ENCODE measurements around the gene AHCTF1. TPM values are rescaled to one million over a fixed set of nuclear protein-coding genes. Genes with fewer than 3 reads are reported as not detected.

Gene AHCTF1
- total and polyA plus RNA-seq, 2 donors (not counting 3 experiments of a cell fraction or from before 2014, with no cell fraction given): 5.5 to 32.1 TPM

- ChIA-PET CTCF (interaction anchor here (0.6 to 2.8 kb wide), 19 partner anchors 11 to 401 kb away, joined by 3 to 27 read pairs (median 3); no protein-coding TSS in a partner anchor), POLR2A (interaction anchor here (0.7 kb wide), 1 partner anchor 13 kb away, joined by 3 read pairs; no protein-coding TSS in a partner anchor)
- DNase-seq (ENCODE audit: low read depth, low spot score): no peak
- no peaks in the 10 kb centered on the region for H4K20me1 ChIP-seq (replicated peaks; ENCODE audit: control insufficient read depth, extremely low read depth, insufficient read depth, low read length)
- H3K9me1 ChIP-seq (replicated peaks; ENCODE audit: control insufficient read depth, extremely low read depth, insufficient read depth, low read length): no peaks in the 10 kb centered on the region
- no TSS peak for BruUV-seq (replicated peaks)
- no peaks in the 10 kb centered on the region for H3K4me1 ChIP-seq (ENCODE audit: control insufficient read depth, extremely low read depth, insufficient read depth, low read length)
- FAIRE-seq: no peak
- H3K4me3 ChIP-seq (replicated peaks in 1 of 3; ENCODE audit: insufficient read depth in 1 of 3, low read depth in 1 of 3, low read length in 3 of 3): no peak overlapping the region
- TF ChIP-seq GATA2 (IDR thresholded peaks at IDR 0.05; ENCODE audit: insufficient read depth, insufficient read length, low read depth, low read length) (no peak), POLR2AphosphoS5 (IDR thresholded peaks at IDR 0.05; ENCODE audit: insufficient read depth, low read depth, low read length) (no peak)
- H3K79me2 ChIP-seq (ENCODE audit: control insufficient read depth, insufficient read depth, low read length): no peaks in the 10 kb centered on the region
- H3K27ac ChIP-seq (ENCODE audit: insufficient read depth, low read depth, low read length): no peak overlapping the region
- dilution Hi-C loops (cut with MboI; ENCODE audit: extremely low pct_ligation_motif_present, low sequenced_read_pairs) (no loop called here), intact Hi-C loops (cut with micrococcal nuclease) (loop anchor here (1.0 to 10.0 kb wide), 3 partner anchors 65 to 163 kb away; no protein-coding TSS in a partner anchor)
- no peaks in the 10 kb centered on the region for H3K9me3 ChIP-seq (replicated peaks; ENCODE audit: control insufficient read depth, insufficient read depth, low read length)
- no peak overlapping the region for H2AFZ ChIP-seq (ENCODE audit: low read depth, low read length)
- no peaks in the 10 kb centered on the region for H3K36me3 ChIP-seq (ENCODE audit: control insufficient read depth in 2 of 2, extremely low read depth in 1 of 2, insufficient read depth in 2 of 2, low read length in 2 of 2)
- no peak overlapping the region for H3K9ac ChIP-seq (replicated peaks; ENCODE audit: extremely low read depth, insufficient read depth, low read length)
- no peaks in the 10 kb centered on the region for H3K27me3 ChIP-seq (ENCODE audit: control insufficient read depth in 2 of 2, insufficient read depth in 2 of 2, low read length in 2 of 2)
- H3K4me2 ChIP-seq (ENCODE audit: insufficient read depth, low read length): no peak overlapping the region
These were observed 40.2 kb upstream of the AHCTF1 start for GRCh38 chr1:246971969-246972368.

- no TSS peak for BruUV-seq (replicated peaks)
- Histone ChIP-seq H3K27ac (ENCODE audit: insufficient read depth, low read depth, low read length) (no peak overlapping the region), H3K79me2 (ENCODE audit: control insufficient read depth, insufficient read depth, low read length) (no peaks in the 10 kb centered on the region), H3K4me2 (ENCODE audit: insufficient read depth, low read length) (no peak overlapping the region), H3K9me3 (replicated peaks; ENCODE audit: control insufficient read depth, insufficient read depth, low read length) (no peaks in the 10 kb centered on the region), H3K36me3 (ENCODE audit: control insufficient read depth in 2 of 2, extremely low read depth in 1 of 2, insufficient read depth in 2 of 2, low read length in 2 of 2) (no peaks in the 10 kb centered on the region), H3K9me1 (replicated peaks; ENCODE audit: control insufficient read depth, extremely low read depth, insufficient read depth, low read length) (no peaks in the 10 kb centered on the region), H4K20me1 (replicated peaks; ENCODE audit: control insufficient read depth, extremely low read depth, insufficient read depth, low read length) (no peaks in the 10 kb centered on the region), H3K9ac (replicated peaks; ENCODE audit: extremely low read depth, insufficient read depth, low read length) (no peak overlapping the region), H3K4me3 (replicated peaks in 1 of 3; ENCODE audit: insufficient read depth in 1 of 3, low read depth in 1 of 3, low read length in 3 of 3) (no peak overlapping the region), H2AFZ (ENCODE audit: low read depth, low read length) (no peak overlapping the region), H3K27me3 (ENCODE audit: control insufficient read depth in 2 of 2, insufficient read depth in 2 of 2, low read length in 2 of 2) (no peaks in the 10 kb centered on the region), H3K4me1 (ENCODE audit: control insufficient read depth, extremely low read depth, insufficient read depth, low read length) (no peaks in the 10 kb centered on the region)
- peak; percentile 42 for DNase-seq (ENCODE audit: low read depth, low spot score)
- CTCF ChIA-PET: interaction anchor here (0.6 to 2.8 kb wide), 19 partner anchors 11 to 402 kb away, joined by 3 to 27 read pairs (median 3); no protein-coding TSS in a partner anchor
- TF ChIP-seq, protein P1, sequence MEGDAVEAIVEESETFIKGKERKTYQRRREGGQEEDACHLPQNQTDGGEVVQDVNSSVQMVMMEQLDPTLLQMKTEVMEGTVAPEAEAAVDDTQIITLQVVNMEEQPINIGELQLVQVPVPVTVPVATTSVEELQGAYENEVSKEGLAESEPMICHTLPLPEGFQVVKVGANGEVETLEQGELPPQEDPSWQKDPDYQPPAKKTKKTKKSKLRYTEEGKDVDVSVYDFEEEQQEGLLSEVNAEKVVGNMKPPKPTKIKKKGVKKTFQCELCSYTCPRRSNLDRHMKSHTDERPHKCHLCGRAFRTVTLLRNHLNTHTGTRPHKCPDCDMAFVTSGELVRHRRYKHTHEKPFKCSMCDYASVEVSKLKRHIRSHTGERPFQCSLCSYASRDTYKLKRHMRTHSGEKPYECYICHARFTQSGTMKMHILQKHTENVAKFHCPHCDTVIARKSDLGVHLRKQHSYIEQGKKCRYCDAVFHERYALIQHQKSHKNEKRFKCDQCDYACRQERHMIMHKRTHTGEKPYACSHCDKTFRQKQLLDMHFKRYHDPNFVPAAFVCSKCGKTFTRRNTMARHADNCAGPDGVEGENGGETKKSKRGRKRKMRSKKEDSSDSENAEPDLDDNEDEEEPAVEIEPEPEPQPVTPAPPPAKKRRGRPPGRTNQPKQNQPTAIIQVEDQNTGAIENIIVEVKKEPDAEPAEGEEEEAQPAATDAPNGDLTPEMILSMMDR (IDR thresholded peaks at IDR 0.05; ENCODE audit: extremely low read depth in 1 of 2, insufficient read depth in 1 of 2, low read depth in 1 of 2, low read length in 2 of 2): peak; percentile 57 to 73
- no peak for TF ChIP-seq GATA2 (IDR thresholded peaks at IDR 0.05; ENCODE audit: insufficient read depth, insufficient read length, low read depth, low read length)
- intact Hi-C loops (cut with micrococcal nuclease): loop anchor here (1.0 to 10.0 kb wide), 3 partner anchors 64 to 162 kb away; no protein-coding TSS in a partner anchor
- POLR2A ChIA-PET: interaction anchor here (0.7 kb wide), 1 partner anchor 12 kb away, joined by 3 read pairs; no protein-coding TSS in a partner anchor
- dilution Hi-C loops (cut with MboI; ENCODE audit: extremely low pct_ligation_motif_present, low sequenced_read_pairs): no loop called here
- peak; percentile 66 for FAIRE-seq
These were observed 39.5 kb upstream of the AHCTF1 start for GRCh38 chr1:246971090-246971721.

All from endothelial cell of umbilical vein (primary cell).